NCI-H1436 (cell line): ENCODE data around the gene TNFRSF4.
"Not testable (repeated sequence)": the region's sequence is repeated elsewhere in the genome, so short reads cannot be mapped to it uniquely, and the experiment has no call there.

Experiments used
- DNase-seq: peaks from one replicate; lab custom pipeline; 2025; lab: John Stamatoyannopoulos, UW

Gene TNFRSF4

GRCh38 chr1:1213345-1214265 lies at the start of gene TNFRSF4:
Gene TNFRSF4, minus strand, starts transcription at chr1:1214153. Its CDS starts 26 bp downstream, at chr1:1214127.
- DNase-seq: no peak

GRCh38 chr1:1262758-1263157 lies 48.8 kb upstream of the TNFRSF4 start:
- DNase-seq: no peak

GRCh38 chr1:1262071-1262470 lies 48.1 kb upstream of the TNFRSF4 start:
- DNase-seq: no peak

GRCh38 chr1:1260843-1261560 lies 47.0 kb upstream of the TNFRSF4 start:
- DNase-seq: no peak

- no peak for DNase-seq
These were observed 46.1 kb upstream of the TNFRSF4 start for GRCh38 chr1:1259951-1260600.

GRCh38 chr1:1259540-1259939 lies 45.6 kb upstream of the TNFRSF4 start:
- DNase-seq: no peak

GRCh38 chr1:1259119-1259488 lies 45.2 kb upstream of the TNFRSF4 start:
- DNase-seq: no peak

- DNase-seq: no peak
These were observed 43.3 kb upstream of the TNFRSF4 start for GRCh38 chr1:1256956-1257871.

GRCh38 chr1:1255611-1256010 lies 41.7 kb upstream of the TNFRSF4 start:
- DNase-seq: no peak

GRCh38 chr1:1255078-1255477 lies 41.1 kb upstream of the TNFRSF4 start:
- DNase-seq: no peak

GRCh38 chr1:1254667-1254998 lies 40.7 kb upstream of the TNFRSF4 start:
- no peak for DNase-seq

- DNase-seq: no peak
These were observed 40.2 kb upstream of the TNFRSF4 start for GRCh38 chr1:1253972-1254666.

- DNase-seq: no peak
These were observed 39.4 kb upstream of the TNFRSF4 start for GRCh38 chr1:1253314-1253713.

- no peak for DNase-seq
These were observed 36.9 kb upstream of the TNFRSF4 start for GRCh38 chr1:1250786-1251284.

GRCh38 chr1:1248009-1248913 lies 34.3 kb upstream of the TNFRSF4 start:
- not testable (repeated sequence) for DNase-seq

GRCh38 chr1:1247341-1247913 lies 33.5 kb upstream of the TNFRSF4 start:
- no peak for DNase-seq

GRCh38 chr1:1246577-1247340 lies 32.8 kb upstream of the TNFRSF4 start, which contains the start of gene C1QTNF12:
Gene C1QTNF12, minus strand, starts transcription at chr1:1246722. Its CDS starts 32 bp downstream, at chr1:1246690.
- no peak for DNase-seq

GRCh38 chr1:1245817-1246576 lies 32.0 kb upstream of the TNFRSF4 start:
- no peak for DNase-seq
